HEK293 (cell line): ENCODE data around the gene MRPS9.
A peak's percentile ranks its signal among the peaks of the same experiment; 100 is the strongest.

Source experiments
- CTCF ChIA-PET: fragments of 350-600 bp; formaldehyde crosslinking; extraction: SDS; loops from one replicate; lab custom pipeline; 2021; ENCODE audit warnings: antibody characterized with exemption; lab: Yijun Ruan, JAX
- POLR2A ChIA-PET: fragments of 300-600 bp; formaldehyde crosslinking; extraction: SDS; loops from one replicate; lab custom pipeline; 2020; ENCODE audit warnings: antibody characterized with exemption, inconsistent platforms; lab: Yijun Ruan, JAX
- H3K27ac ChIP-seq: fragments of 200-500 bp; sonication (Bioruptor generic); 2 replicates; pipeline ENCODE4 v1.5.1; 2014; ENCODE audit warnings: low read depth, low read length, control low read depth, inconsistent platforms; ENCODE audit errors: extremely low read depth
- H3K36me3 ChIP-seq, 2 experiments: fragments of 200-500 bp in 1 of 2; sonication (Bioruptor generic) in 1 of 2; 1 replicate in 1 of 2; 2 replicates in 1 of 2; pipeline ENCODE4 v1.5.1; 2014 to 2017; ENCODE audit warnings: inconsistent platforms in 2 of 2, low read length in 2 of 2; ENCODE audit not compliant: control insufficient read depth in 2 of 2, insufficient read depth in 1 of 2
- H3K4me1 ChIP-seq: fragments of 200-500 bp; sonication (Bioruptor generic); 2 replicates; pipeline ENCODE4 v1.5.1; 2014; ENCODE audit warnings: mild to moderate bottlenecking, low read length, inconsistent platforms; ENCODE audit not compliant: control insufficient read depth, insufficient read depth
- H3K4me3 ChIP-seq: 2 replicates; pipeline ENCODE4 v1.5.1; 2011; ENCODE audit warnings: low read depth, mild to moderate bottlenecking, control low read depth, low read length, moderate library complexity
- H3K9me3 ChIP-seq: fragments of 200-500 bp; sonication (Bioruptor generic); 2 replicates; pipeline ENCODE4 v1.5.1; 2014; ENCODE audit warnings: low read depth, low read length, inconsistent platforms; ENCODE audit not compliant: control insufficient read depth, insufficient read depth
- GLI2 ChIP-seq: fragments of 450-650 bp; formaldehyde crosslinking; IDR thresholded peaks from 2 replicates; pipeline ENCODE4; 2017; ENCODE audit warnings: missing biosample characterization, missing genetic modification characterization, low read depth, borderline replicate concordance
- HOXC10 ChIP-seq: sonication (generic); formaldehyde crosslinking; IDR thresholded peaks from 2 replicates; pipeline ENCODE4 v1.8.1; 2023; ENCODE audit warnings: mild to moderate bottlenecking, missing genetic modification reagents
- KLF16 ChIP-seq: fragments of 450-650 bp; formaldehyde crosslinking; IDR thresholded peaks from 2 replicates; pipeline ENCODE4 v1.5.1; 2017; ENCODE audit warnings: missing biosample characterization, missing genetic modification characterization
- KLF8 ChIP-seq: fragments of 450-650 bp; formaldehyde crosslinking; IDR thresholded peaks from 2 replicates; pipeline ENCODE4 v1.5.1; 2016; ENCODE audit warnings: missing biosample characterization, missing genetic modification characterization
- PRDM1 ChIP-seq: fragments of 450-650 bp; formaldehyde crosslinking; IDR thresholded peaks from 2 replicates; pipeline ENCODE4; 2016; ENCODE audit warnings: missing biosample characterization, missing genetic modification characterization
- RBAK ChIP-seq: fragments of 450-650 bp; formaldehyde crosslinking; IDR thresholded peaks from 2 replicates; pipeline ENCODE4 v1.5.1; 2016; ENCODE audit warnings: missing biosample characterization, missing genetic modification characterization
- SCRT2 ChIP-seq: fragments of 450-650 bp; formaldehyde crosslinking; IDR thresholded peaks from 2 replicates; pipeline ENCODE4 v1.5.1; 2016; ENCODE audit warnings: missing biosample characterization, missing genetic modification characterization
- ZBTB48 ChIP-seq: fragments of 450-650 bp; formaldehyde crosslinking; IDR thresholded peaks from 2 replicates; pipeline ENCODE4 v1.5.1; 2016; ENCODE audit warnings: missing biosample characterization, missing genetic modification characterization
- ZNF140 ChIP-seq: fragments of 450-650 bp; formaldehyde crosslinking; IDR thresholded peaks from 2 replicates; pipeline ENCODE4 v1.5.1; 2016; ENCODE audit warnings: missing biosample characterization, missing genetic modification characterization
- ZNF239 ChIP-seq: fragments of 450-650 bp; formaldehyde crosslinking; IDR thresholded peaks from 2 replicates; pipeline ENCODE4 v1.5.1; 2016; ENCODE audit warnings: missing biosample characterization, missing genetic modification characterization
- ZNF354C ChIP-seq: fragments of 450-650 bp; formaldehyde crosslinking; IDR thresholded peaks from 2 replicates; pipeline ENCODE4 v1.5.1; 2016; ENCODE audit warnings: missing biosample characterization, missing genetic modification characterization, low read depth, borderline replicate concordance
- ZNF677 ChIP-seq: fragments of 450-650 bp; IDR thresholded peaks from 2 replicates; pipeline ENCODE4 v1.5.0; 2018; ENCODE audit warnings: missing biosample characterization, mild to moderate bottlenecking, missing genetic modification characterization, moderate library complexity
- ZNF76 ChIP-seq: fragments of 450-650 bp; formaldehyde crosslinking; IDR thresholded peaks from 2 replicates; pipeline ENCODE4; 2016; ENCODE audit warnings: low read depth, missing biosample characterization, missing genetic modification characterization, borderline replicate concordance
- ZNF843 ChIP-seq: fragments of 450-650 bp; formaldehyde crosslinking; IDR thresholded peaks from 2 replicates; pipeline ENCODE4 v1.5.1; 2016; ENCODE audit warnings: missing biosample characterization, missing genetic modification characterization
- ZSCAN30 ChIP-seq: fragments of 450-650 bp; IDR thresholded peaks from 2 replicates; pipeline ENCODE4 v1.5.1; 2018; ENCODE audit warnings: missing biosample characterization, mild to moderate bottlenecking, missing genetic modification characterization, moderate library complexity
- TF ChIP-seq, protein P1 (sequence below): fragments of 450-650 bp; formaldehyde crosslinking; optimal IDR thresholded peaks from 2 replicates; pipeline ENCODE3; 2016; ENCODE audit warnings: missing biosample characterization, mild to moderate bottlenecking, missing genetic modification characterization
- TF ChIP-seq, protein P2 (sequence below): fragments of 450-650 bp; formaldehyde crosslinking; IDR thresholded peaks from 2 replicates; pipeline ENCODE4 v1.5.1; 2016; ENCODE audit warnings: missing biosample characterization, missing genetic modification characterization
- TF ChIP-seq, protein P3 (sequence below): fragments of 450-650 bp; formaldehyde crosslinking; IDR thresholded peaks from 2 replicates; pipeline ENCODE4 v1.5.1; 2016; ENCODE audit warnings: missing biosample characterization, missing genetic modification characterization
- TF ChIP-seq, protein P4 (sequence below): IDR thresholded peaks from 2 replicates; pipeline ENCODE4 v1.6.1; 2011; ENCODE audit warnings: mild to moderate bottlenecking, low read depth, low read length, borderline replicate concordance

Gene MRPS9

DNA sequence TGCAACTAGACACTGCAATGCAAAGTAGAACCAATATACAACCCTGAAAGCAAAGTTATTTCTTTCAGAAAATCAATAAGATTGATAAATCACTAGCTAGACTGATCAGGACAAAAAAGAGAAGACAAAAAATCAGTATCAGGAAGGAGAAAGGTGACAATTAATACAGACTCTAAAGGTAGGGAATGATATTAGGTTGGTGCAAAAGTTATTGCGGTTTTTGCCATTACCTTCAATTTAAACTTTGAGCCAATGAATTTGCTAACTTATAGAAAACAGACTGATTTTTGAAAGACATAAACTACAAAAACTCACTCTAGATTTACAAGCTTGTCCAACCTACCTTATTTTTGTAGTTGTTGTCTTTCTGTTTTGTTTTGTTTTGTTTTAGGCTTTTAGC, 30.5 kb upstream of the MRPS9 start:
- ChIA-PET POLR2A (no interaction called here), CTCF (no interaction called here)
- Histone ChIP-seq H3K4me1 (no peaks in the 10 kb centered on the region), H3K4me3 (no peak overlapping the region), H3K9me3 (no peaks in the 10 kb centered on the region), H3K27ac (no peak overlapping the region), H3K36me3 (no peaks in the 10 kb centered on the region)
- TF ChIP-seq ZNF354C (no peak), PRDM1 (tag by site-specific recombination) (no peak)
- TF ChIP-seq, protein P1, sequence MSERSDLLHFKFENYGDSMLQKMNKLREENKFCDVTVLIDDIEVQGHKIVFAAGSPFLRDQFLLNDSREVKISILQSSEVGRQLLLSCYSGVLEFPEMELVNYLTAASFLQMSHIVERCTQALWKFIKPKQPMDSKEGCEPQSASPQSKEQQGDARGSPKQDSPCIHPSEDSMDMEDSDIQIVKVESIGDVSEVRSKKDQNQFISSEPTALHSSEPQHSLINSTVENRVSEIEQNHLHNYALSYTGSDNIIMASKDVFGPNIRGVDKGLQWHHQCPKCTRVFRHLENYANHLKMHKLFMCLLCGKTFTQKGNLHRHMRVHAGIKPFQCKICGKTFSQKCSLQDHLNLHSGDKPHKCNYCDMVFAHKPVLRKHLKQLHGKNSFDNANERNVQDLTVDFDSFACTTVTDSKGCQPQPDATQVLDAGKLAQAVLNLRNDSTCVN (tag by site-specific recombination), result no peak

DNA sequence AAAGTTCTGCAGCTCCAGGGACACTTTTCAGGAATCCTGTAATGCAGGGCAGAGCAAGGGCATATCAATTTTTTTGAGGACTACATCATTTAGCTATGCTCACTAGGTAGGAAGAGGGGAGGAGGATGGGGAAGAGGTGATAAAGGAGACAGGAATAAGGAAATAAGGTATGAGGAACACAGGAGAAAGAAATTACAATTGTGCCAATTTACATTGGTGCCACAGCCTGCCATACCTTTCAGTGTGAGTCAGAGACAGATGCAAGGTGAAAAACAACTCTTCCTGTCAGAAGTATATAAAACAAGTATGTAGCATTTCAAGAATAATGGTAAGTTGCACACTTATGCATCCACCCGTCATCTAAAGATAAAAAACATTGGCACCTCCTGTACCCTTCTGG, 5.4 kb upstream of the MRPS9 start:
- ChIA-PET CTCF (interaction anchor here (0.7 kb wide), 1 partner anchor 55 kb away, joined by 3 read pairs; no protein-coding TSS in a partner anchor), POLR2A (no interaction called here)
- Histone ChIP-seq H3K4me3 (no peak overlapping the region), H3K36me3 (no peaks in the 10 kb centered on the region), H3K27ac (no peak overlapping the region), H3K9me3 (no peaks in the 10 kb centered on the region; the same call in 1 of the 2 replicates), H3K4me1 (no peaks in the 10 kb centered on the region)
- TF ChIP-seq RBAK (tag by site-specific recombination) (no peak), ZSCAN30 (tag by site-specific recombination) (no peak), KLF8 (tag by site-specific recombination) (no peak), ZNF677 (tag by site-specific recombination) (no peak), KLF16 (tag by site-specific recombination) (no peak), ZNF140 (tag by site-specific recombination) (no peak)

DNA sequence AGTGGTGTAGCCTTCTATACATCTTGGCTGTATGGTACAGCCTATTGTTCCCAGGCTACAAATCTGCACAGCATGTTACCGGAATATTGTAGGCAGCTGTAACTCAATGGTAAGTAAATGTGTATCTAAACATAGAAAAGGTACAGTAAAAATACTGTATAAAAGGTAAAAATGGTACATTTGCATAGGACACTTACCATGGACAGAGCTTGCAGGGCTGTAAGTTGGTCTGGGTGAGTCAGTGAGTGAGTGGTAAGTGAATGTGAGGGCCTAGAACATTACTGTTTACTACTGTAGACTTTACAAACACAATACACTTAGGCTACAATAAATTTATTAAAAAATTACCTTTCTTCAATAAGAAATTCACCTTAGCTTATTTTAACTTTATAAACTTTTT, 3.7 kb upstream of the MRPS9 start:
- ChIA-PET CTCF (no interaction called here), POLR2A (no interaction called here)
- no peak for TF ChIP-seq GLI2
- TF ChIP-seq, protein P2, sequence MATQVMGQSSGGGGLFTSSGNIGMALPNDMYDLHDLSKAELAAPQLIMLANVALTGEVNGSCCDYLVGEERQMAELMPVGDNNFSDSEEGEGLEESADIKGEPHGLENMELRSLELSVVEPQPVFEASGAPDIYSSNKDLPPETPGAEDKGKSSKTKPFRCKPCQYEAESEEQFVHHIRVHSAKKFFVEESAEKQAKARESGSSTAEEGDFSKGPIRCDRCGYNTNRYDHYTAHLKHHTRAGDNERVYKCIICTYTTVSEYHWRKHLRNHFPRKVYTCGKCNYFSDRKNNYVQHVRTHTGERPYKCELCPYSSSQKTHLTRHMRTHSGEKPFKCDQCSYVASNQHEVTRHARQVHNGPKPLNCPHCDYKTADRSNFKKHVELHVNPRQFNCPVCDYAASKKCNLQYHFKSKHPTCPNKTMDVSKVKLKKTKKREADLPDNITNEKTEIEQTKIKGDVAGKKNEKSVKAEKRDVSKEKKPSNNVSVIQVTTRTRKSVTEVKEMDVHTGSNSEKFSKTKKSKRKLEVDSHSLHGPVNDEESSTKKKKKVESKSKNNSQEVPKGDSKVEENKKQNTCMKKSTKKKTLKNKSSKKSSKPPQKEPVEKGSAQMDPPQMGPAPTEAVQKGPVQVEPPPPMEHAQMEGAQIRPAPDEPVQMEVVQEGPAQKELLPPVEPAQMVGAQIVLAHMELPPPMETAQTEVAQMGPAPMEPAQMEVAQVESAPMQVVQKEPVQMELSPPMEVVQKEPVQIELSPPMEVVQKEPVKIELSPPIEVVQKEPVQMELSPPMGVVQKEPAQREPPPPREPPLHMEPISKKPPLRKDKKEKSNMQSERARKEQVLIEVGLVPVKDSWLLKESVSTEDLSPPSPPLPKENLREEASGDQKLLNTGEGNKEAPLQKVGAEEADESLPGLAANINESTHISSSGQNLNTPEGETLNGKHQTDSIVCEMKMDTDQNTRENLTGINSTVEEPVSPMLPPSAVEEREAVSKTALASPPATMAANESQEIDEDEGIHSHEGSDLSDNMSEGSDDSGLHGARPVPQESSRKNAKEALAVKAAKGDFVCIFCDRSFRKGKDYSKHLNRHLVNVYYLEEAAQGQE, result peak; percentile 68
- H3K4me3 ChIP-seq, result no peak overlapping the region
- no peak overlapping the region for H3K27ac ChIP-seq
- no peaks in the 10 kb centered on the region for H3K4me1 ChIP-seq
- no peaks in the 10 kb centered on the region; the same call in 1 of the 2 replicates for H3K9me3 ChIP-seq
- H3K36me3 ChIP-seq, result no peaks in the 10 kb centered on the region

DNA sequence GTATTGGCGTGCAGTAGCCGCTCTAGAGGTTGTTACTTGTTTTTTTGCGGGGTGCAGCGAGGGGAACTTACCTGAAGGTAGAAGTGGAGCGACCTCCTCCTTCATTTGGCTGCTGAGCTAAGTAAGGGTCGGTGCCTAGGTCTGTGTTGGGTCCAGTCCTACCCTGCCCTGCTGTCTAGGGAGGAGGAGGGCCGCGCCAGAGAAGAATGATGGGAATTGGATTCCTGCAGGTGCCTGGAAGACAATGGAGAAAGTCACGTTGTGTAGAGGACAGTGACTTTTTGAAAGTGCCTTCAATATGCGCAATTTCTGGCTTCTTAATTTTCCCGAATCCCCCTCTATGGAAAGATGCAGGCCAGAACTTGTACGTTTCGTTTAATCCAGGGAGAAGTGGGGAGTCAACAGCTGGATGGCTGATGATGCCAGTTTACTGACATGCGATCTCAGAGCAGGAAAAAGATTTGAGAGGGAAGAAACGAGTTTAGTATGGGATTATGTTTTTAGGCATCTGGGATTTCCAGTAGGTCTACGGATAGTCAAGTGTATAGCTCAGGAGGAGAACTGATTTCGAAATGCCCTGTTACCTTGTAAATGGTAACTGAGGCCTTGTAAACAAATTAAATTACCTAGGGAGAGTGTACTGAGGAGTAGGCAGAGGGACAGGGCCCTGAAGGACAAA, 653 bp downstream of the MRPS9 start:
- ChIA-PET CTCF (interaction anchor here (1.4 kb wide), 1 partner anchor 77 kb away, joined by 3 read pairs; no protein-coding TSS in a partner anchor), POLR2A (interaction anchor here (0.7 to 1.8 kb wide), 8 partner anchors 10 to 200 kb away, joined by 3 to 21 read pairs (median 3); no protein-coding TSS in a partner anchor)
- Histone ChIP-seq H3K27ac (peak overlapping the region; percentile 86), H3K4me1 (peaks cover 9% of the 10 kb centered on the region; the same call in 1 of the 2 replicates), H3K4me3 (peak overlapping the region; percentile 92), H3K9me3 (no peaks in the 10 kb centered on the region), H3K36me3 (no peaks in the 10 kb centered on the region; a peak in 1 of 3 replicates)
- TF ChIP-seq, protein P3, sequence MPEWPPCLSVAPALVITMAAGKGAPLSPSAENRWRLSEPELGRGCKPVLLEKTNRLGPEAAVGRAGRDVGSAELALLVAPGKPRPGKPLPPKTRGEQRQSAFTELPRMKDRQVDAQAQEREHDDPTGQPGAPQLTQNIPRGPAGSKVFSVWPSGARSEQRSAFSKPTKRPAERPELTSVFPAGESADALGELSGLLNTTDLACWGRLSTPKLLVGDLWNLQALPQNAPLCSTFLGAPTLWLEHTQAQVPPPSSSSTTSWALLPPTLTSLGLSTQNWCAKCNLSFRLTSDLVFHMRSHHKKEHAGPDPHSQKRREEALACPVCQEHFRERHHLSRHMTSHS (tag by site-specific recombination), result no peak
- TF ChIP-seq SCRT2 (tag by site-specific recombination) (peak; percentile 46; the same call in 1 of the 2 replicates), ZNF76 (peak; percentile 57; the same call in 1 of the 2 replicates), ZNF843 (tag by site-specific recombination) (no peak), ZNF239 (tag by site-specific recombination) (no peak), PRDM1 (tag by site-specific recombination) (peak; percentile 34; the same call in 1 of the 2 replicates), ZBTB48 (tag by site-specific recombination) (peak; percentile 82), HOXC10 (CRISPR knock-in tag) (no peak)
- TF ChIP-seq, protein P4, sequence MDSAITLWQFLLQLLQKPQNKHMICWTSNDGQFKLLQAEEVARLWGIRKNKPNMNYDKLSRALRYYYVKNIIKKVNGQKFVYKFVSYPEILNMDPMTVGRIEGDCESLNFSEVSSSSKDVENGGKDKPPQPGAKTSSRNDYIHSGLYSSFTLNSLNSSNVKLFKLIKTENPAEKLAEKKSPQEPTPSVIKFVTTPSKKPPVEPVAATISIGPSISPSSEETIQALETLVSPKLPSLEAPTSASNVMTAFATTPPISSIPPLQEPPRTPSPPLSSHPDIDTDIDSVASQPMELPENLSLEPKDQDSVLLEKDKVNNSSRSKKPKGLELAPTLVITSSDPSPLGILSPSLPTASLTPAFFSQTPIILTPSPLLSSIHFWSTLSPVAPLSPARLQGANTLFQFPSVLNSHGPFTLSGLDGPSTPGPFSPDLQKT, result no peak
